ENCODE results near the gene CDH2.
A peak's percentile ranks its signal among the peaks of the same experiment; 100 is the strongest.

The CDH2 gene

GRCh38 chr18:28150925-28151324, 26.0 kb downstream of the CDH2 start:
- TF ChIP-seq ZFP3 (CRISPR knock-in tag; IDR thresholded peaks at IDR 0.05) (no peak), POU6F1 (CRISPR knock-in tag; IDR thresholded peaks at IDR 0.05; ENCODE audit: borderline replicate concordance, low read depth) (no peak), TOX (CRISPR knock-in tag; IDR thresholded peaks at IDR 0.05; ENCODE audit: borderline replicate concordance) (no peak), ESRRG (CRISPR knock-in tag; IDR thresholded peaks at IDR 0.05) (no peak), ISL1 (CRISPR knock-in tag; IDR thresholded peaks at IDR 0.05) (no peak), ZFP30 (CRISPR knock-in tag; IDR thresholded peaks at IDR 0.05) (no peak), ZNF70 (CRISPR knock-in tag; IDR thresholded peaks at IDR 0.05) (no peak), GLIS3 (CRISPR knock-in tag; IDR thresholded peaks at IDR 0.05) (no peak), CREB5 (CRISPR knock-in tag; IDR thresholded peaks at IDR 0.05; ENCODE audit: low read depth) (no peak), ZNF565 (CRISPR knock-in tag; conservative IDR thresholded peaks at IDR 0.05; ENCODE audit: low read depth) (no peak), RARB (CRISPR knock-in tag; IDR thresholded peaks at IDR 0.05) (no peak)
- TF ChIP-seq, protein P1, sequence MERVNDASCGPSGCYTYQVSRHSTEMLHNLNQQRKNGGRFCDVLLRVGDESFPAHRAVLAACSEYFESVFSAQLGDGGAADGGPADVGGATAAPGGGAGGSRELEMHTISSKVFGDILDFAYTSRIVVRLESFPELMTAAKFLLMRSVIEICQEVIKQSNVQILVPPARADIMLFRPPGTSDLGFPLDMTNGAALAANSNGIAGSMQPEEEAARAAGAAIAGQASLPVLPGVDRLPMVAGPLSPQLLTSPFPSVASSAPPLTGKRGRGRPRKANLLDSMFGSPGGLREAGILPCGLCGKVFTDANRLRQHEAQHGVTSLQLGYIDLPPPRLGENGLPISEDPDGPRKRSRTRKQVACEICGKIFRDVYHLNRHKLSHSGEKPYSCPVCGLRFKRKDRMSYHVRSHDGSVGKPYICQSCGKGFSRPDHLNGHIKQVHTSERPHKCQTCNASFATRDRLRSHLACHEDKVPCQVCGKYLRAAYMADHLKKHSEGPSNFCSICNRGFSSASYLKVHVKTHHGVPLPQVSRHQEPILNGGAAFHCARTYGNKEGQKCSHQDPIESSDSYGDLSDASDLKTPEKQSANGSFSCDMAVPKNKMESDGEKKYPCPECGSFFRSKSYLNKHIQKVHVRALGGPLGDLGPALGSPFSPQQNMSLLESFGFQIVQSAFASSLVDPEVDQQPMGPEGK (CRISPR knock-in tag; IDR thresholded peaks at IDR 0.05; ENCODE audit: borderline replicate concordance) = no peak
- TF ChIP-seq, protein P2, sequence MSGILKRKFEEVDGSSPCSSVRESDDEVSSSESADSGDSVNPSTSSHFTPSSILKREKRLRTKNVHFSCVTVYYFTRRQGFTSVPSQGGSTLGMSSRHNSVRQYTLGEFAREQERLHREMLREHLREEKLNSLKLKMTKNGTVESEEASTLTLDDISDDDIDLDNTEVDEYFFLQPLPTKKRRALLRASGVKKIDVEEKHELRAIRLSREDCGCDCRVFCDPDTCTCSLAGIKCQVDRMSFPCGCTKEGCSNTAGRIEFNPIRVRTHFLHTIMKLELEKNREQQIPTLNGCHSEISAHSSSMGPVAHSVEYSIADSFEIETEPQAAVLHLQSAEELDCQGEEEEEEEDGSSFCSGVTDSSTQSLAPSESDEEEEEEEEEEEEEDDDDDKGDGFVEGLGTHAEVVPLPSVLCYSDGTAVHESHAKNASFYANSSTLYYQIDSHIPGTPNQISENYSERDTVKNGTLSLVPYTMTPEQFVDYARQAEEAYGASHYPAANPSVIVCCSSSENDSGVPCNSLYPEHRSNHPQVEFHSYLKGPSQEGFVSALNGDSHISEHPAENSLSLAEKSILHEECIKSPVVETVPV (CRISPR knock-in tag; IDR thresholded peaks at IDR 0.05) = no peak
- TF ChIP-seq, protein P3, sequence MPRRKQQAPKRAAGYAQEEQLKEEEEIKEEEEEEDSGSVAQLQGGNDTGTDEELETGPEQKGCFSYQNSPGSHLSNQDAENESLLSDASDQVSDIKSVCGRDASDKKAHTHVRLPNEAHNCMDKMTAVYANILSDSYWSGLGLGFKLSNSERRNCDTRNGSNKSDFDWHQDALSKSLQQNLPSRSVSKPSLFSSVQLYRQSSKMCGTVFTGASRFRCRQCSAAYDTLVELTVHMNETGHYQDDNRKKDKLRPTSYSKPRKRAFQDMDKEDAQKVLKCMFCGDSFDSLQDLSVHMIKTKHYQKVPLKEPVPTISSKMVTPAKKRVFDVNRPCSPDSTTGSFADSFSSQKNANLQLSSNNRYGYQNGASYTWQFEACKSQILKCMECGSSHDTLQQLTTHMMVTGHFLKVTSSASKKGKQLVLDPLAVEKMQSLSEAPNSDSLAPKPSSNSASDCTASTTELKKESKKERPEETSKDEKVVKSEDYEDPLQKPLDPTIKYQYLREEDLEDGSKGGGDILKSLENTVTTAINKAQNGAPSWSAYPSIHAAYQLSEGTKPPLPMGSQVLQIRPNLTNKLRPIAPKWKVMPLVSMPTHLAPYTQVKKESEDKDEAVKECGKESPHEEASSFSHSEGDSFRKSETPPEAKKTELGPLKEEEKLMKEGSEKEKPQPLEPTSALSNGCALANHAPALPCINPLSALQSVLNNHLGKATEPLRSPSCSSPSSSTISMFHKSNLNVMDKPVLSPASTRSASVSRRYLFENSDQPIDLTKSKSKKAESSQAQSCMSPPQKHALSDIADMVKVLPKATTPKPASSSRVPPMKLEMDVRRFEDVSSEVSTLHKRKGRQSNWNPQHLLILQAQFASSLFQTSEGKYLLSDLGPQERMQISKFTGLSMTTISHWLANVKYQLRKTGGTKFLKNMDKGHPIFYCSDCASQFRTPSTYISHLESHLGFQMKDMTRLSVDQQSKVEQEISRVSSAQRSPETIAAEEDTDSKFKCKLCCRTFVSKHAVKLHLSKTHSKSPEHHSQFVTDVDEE (CRISPR knock-in tag; IDR thresholded peaks at IDR 0.05) = no peak
- ATAC-seq = peak; percentile 4; the same call in 1 of the 3 replicates

GRCh38 chr18:28149810-28150420, 27.0 kb downstream of the CDH2 start:
- ATAC-seq = peak; percentile 9; the same call in 2 of the 3 replicates

GRCh38 chr18:28147674-28148171, 29.2 kb downstream of the CDH2 start:
- no peak for ATAC-seq
- TF ChIP-seq ARNTL (CRISPR knock-in tag; IDR thresholded peaks at IDR 0.05; ENCODE audit: borderline replicate concordance, low read depth) (no peak), ISL1 (CRISPR knock-in tag; IDR thresholded peaks at IDR 0.05) (no peak)

More at GRCh38 chr18:28149810-28150420, 27.0 kb downstream of the CDH2 start:
- no peak for TF ChIP-seq ZFP30 (CRISPR knock-in tag; IDR thresholded peaks at IDR 0.05)

- ATAC-seq = no peak
- TF ChIP-seq OSR1 (CRISPR knock-in tag; IDR thresholded peaks at IDR 0.05) (no peak), ESRRG (CRISPR knock-in tag; IDR thresholded peaks at IDR 0.05) (no peak), RARB (CRISPR knock-in tag; IDR thresholded peaks at IDR 0.05) (no peak), ZNF70 (CRISPR knock-in tag; IDR thresholded peaks at IDR 0.05) (no peak), GLIS3 (CRISPR knock-in tag; IDR thresholded peaks at IDR 0.05) (no peak), TCF4 (CRISPR knock-in tag; IDR thresholded peaks at IDR 0.05; ENCODE audit: borderline replicate concordance) (no peak), POU6F1 (CRISPR knock-in tag; IDR thresholded peaks at IDR 0.05; ENCODE audit: borderline replicate concordance, low read depth) (no peak), ZNF8 (CRISPR knock-in tag; IDR thresholded peaks at IDR 0.05) (no peak), ZC3H10 (CRISPR knock-in tag; IDR thresholded peaks at IDR 0.05) (no peak), CSDC2 (CRISPR knock-in tag; IDR thresholded peaks at IDR 0.05) (no peak)
- TF ChIP-seq, protein P1 (CRISPR knock-in tag; IDR thresholded peaks at IDR 0.05; ENCODE audit: borderline replicate concordance) = no peak
Observed at GRCh38 chr18:28143725-28144124, 33.2 kb downstream of the CDH2 start.
